BE2C (cell line): ENCODE data around the gene FBXO9.
A peak's percentile ranks its signal among the peaks of the same experiment; 100 is the strongest.

Source experiments
- DNase-seq: peaks from one replicate; pipeline ENCODE4 v3.0.0-alpha.2; 2020
- H3K27me3 ChIP-seq: fragments of 250-450 bp; sonication (Bioruptor Pico); 2 replicates; pipeline ENCODE4 v1.5.1; 2020; ENCODE audit warnings: mild to moderate bottlenecking
- H3K36me3 ChIP-seq: fragments of 250-450 bp; sonication (Bioruptor Pico); 2 replicates; pipeline ENCODE4 v1.5.1; 2020; ENCODE audit warnings: mild to moderate bottlenecking
- H3K4me1 ChIP-seq: fragments of 250-450 bp; sonication (Bioruptor Pico); 2 replicates; pipeline ENCODE4 v1.5.1; 2020
- H3K4me3 ChIP-seq: 2 replicates; pipeline ENCODE4 v1.5.1; 2011; ENCODE audit warnings: low read depth, low read length
- H3K9me3 ChIP-seq: fragments of 250-450 bp; sonication (Bioruptor Pico); 2 replicates; pipeline ENCODE4 v1.5.1; 2020
- TF ChIP-seq, protein P1 (sequence below): IDR thresholded peaks from 2 replicates; pipeline ENCODE4 v1.5.1; 2012; ENCODE audit warnings: mild to moderate bottlenecking, low read depth, low read length

FBXO9 gene

GRCh38 chr6:53103993-53104675, 38.9 kb downstream of the FBXO9 start:
- TF ChIP-seq, protein P1, sequence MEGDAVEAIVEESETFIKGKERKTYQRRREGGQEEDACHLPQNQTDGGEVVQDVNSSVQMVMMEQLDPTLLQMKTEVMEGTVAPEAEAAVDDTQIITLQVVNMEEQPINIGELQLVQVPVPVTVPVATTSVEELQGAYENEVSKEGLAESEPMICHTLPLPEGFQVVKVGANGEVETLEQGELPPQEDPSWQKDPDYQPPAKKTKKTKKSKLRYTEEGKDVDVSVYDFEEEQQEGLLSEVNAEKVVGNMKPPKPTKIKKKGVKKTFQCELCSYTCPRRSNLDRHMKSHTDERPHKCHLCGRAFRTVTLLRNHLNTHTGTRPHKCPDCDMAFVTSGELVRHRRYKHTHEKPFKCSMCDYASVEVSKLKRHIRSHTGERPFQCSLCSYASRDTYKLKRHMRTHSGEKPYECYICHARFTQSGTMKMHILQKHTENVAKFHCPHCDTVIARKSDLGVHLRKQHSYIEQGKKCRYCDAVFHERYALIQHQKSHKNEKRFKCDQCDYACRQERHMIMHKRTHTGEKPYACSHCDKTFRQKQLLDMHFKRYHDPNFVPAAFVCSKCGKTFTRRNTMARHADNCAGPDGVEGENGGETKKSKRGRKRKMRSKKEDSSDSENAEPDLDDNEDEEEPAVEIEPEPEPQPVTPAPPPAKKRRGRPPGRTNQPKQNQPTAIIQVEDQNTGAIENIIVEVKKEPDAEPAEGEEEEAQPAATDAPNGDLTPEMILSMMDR: peak; percentile 39
- H3K9me3 ChIP-seq: no peaks in the 10 kb centered on the region
- H3K4me1 ChIP-seq: no peaks in the 10 kb centered on the region
- H3K27me3 ChIP-seq: no peaks in the 10 kb centered on the region
- no peak overlapping the region for H3K4me3 ChIP-seq
- 0 out of 2 replicates have a peak, but pooled peaks cover 3% of the 10 kb centered on the region for H3K36me3 ChIP-seq
- DNase-seq: no peak

GRCh38 chr6:53104916-53105315, 39.7 kb downstream of the FBXO9 start:
- Histone ChIP-seq H3K27me3 (no peaks in the 10 kb centered on the region), H3K4me3 (no peak overlapping the region), H3K9me3 (no peaks in the 10 kb centered on the region), H3K36me3 (0 out of 2 replicates have a peak, but pooled peaks cover 3% of the 10 kb centered on the region), H3K4me1 (no peaks in the 10 kb centered on the region)
- TF ChIP-seq, protein P1: no peak
- no peak for DNase-seq

DNA sequence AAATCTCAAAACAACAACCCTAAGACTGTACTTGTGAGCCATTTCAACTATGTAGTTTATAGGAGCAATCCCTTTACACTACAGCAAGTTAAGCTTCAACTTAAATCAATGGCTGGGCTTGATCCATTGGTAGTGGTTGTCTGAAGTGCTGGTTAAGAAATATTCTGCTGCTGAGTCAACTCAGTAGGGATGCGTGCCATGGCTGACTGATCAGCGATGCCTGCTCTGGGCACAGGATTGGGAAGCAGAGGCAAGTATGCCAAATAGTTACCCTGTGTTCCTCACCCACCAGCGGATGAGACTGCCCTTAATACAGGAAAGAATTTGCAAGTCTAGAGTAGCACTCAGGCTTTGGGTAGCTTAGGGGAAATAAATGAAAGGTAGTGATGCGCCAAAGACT, 41.9 kb downstream of the FBXO9 start:
- no peaks in the 10 kb centered on the region for H3K27me3 ChIP-seq
- H3K36me3 ChIP-seq: no peaks in the 10 kb centered on the region
- H3K4me3 ChIP-seq: no peak overlapping the region
- H3K4me1 ChIP-seq: no peaks in the 10 kb centered on the region
- no peaks in the 10 kb centered on the region for H3K9me3 ChIP-seq
- TF ChIP-seq, protein P1: no peak
- DNase-seq: no peak

DNA sequence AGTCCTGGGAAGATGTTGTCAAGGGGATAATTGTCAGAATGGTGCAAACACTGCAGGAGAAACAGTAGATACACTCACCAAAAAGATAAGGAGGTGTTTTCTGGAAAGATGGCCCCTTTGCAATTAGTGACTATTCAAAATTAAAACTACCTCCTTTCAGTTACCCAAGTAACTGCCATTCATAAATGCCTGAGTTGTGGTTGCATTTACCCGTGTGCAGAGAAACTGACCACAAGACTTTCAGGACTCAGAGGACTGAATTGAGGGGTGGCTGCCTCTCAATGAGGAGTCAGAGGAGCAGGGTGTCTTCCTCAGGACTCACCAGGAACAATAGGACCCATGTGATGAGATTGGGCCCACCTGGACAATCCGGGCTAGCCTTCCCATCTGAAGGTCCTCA, 44.4 kb downstream of the FBXO9 start:
- no peak for DNase-seq
- H3K27me3 ChIP-seq: no peaks in the 10 kb centered on the region
- no peaks in the 10 kb centered on the region for H3K4me1 ChIP-seq
- H3K9me3 ChIP-seq: no peaks in the 10 kb centered on the region
- H3K36me3 ChIP-seq: no peaks in the 10 kb centered on the region
- no peak overlapping the region for H3K4me3 ChIP-seq
- TF ChIP-seq, protein P1: no peak

GRCh38 chr6:53111865-53112264, 46.7 kb downstream of the FBXO9 start:
- Histone ChIP-seq H3K4me1 (no peaks in the 10 kb centered on the region), H3K27me3 (no peaks in the 10 kb centered on the region), H3K9me3 (no peaks in the 10 kb centered on the region), H3K4me3 (no peak overlapping the region), H3K36me3 (no peaks in the 10 kb centered on the region)
- DNase-seq: no peak
- TF ChIP-seq, protein P1: no peak

GRCh38 chr6:53112404-53112803, 47.2 kb downstream of the FBXO9 start:
- Histone ChIP-seq H3K4me3 (no peak overlapping the region), H3K27me3 (no peaks in the 10 kb centered on the region), H3K9me3 (no peaks in the 10 kb centered on the region), H3K4me1 (no peaks in the 10 kb centered on the region), H3K36me3 (no peaks in the 10 kb centered on the region)
- TF ChIP-seq, protein P1: no peak
- no peak for DNase-seq
